ENCODE data around the gene CEP295NL.
"Not testable (repeated sequence)": the region's sequence is repeated elsewhere in the genome, so short reads cannot be mapped to it uniquely, and the experiment has no call there.

The CEP295NL gene

DNA sequence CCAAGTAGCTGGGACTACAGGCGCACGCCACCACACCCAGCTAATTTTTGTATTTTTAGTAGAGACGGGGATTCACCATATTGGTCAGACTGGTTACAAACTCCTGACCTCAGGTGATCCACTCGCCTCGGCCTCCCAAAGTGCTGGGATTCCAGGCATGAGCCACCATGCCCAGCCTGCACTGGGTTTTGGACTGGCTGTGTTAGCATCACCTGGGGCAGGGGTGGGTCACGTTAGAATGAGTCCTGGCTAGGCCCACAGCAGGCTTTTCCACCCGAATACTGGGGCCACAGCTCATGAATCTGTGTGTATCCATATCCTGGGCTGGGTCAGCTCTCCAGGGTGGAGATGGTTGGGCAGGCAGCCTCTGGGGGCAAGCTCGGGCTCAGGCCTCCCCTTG is 770 bp downstream of the CEP295NL start:
- H3K27me3 ChIP-seq (ENCODE audit: insufficient read depth, low read length); H3K4me3 ChIP-seq (ENCODE audit: low read depth, low read length); H3K36me3 ChIP-seq (ENCODE audit: insufficient read depth, low read length); H3K27ac ChIP-seq (ENCODE audit: low read depth, low read length); H3K4me1 ChIP-seq (ENCODE audit: control insufficient read depth, insufficient read depth, low read length, unreplicated experiment); H2AFZ ChIP-seq (ENCODE audit: low read length, unreplicated experiment): not testable (repeated sequence)
- H3K79me2 ChIP-seq (ENCODE audit: control insufficient read depth, insufficient read depth, low read length, unreplicated experiment): peaks cover 71% of the 10 kb centered on the region

- no peaks in the 10 kb centered on the region for H3K27me3 ChIP-seq (ENCODE audit: insufficient read depth, low read length)
- no peak overlapping the region for H3K4me3 ChIP-seq (ENCODE audit: low read depth, low read length)
- peaks cover 4% of the 10 kb centered on the region for H3K4me1 ChIP-seq (ENCODE audit: control insufficient read depth, insufficient read depth, low read length, unreplicated experiment)
- peaks cover 3% of the 10 kb centered on the region; the same call in 1 of the 2 replicates for H3K36me3 ChIP-seq (ENCODE audit: insufficient read depth, low read length)
- no peak overlapping the region for H3K27ac ChIP-seq (ENCODE audit: low read depth, low read length)
- no peak overlapping the region for H2AFZ ChIP-seq (ENCODE audit: low read length, unreplicated experiment)
- H3K79me2 ChIP-seq (ENCODE audit: control insufficient read depth, insufficient read depth, low read length, unreplicated experiment): peaks cover 71% of the 10 kb centered on the region
These were observed 1.2 kb downstream of the CEP295NL start for GRCh38 chr17:78901806-78902205.

- Histone ChIP-seq H3K27ac (ENCODE audit: low read depth, low read length) (no peak overlapping the region), H2AFZ (ENCODE audit: low read length, unreplicated experiment) (no peak overlapping the region), H3K27me3 (ENCODE audit: insufficient read depth, low read length) (no peaks in the 10 kb centered on the region), H3K4me1 (ENCODE audit: control insufficient read depth, insufficient read depth, low read length, unreplicated experiment) (peaks cover 4% of the 10 kb centered on the region), H3K36me3 (ENCODE audit: insufficient read depth, low read length) (peaks cover 3% of the 10 kb centered on the region; the same call in 1 of the 2 replicates), H3K79me2 (ENCODE audit: control insufficient read depth, insufficient read depth, low read length, unreplicated experiment) (peaks cover 74% of the 10 kb centered on the region), H3K4me3 (ENCODE audit: low read depth, low read length) (no peak overlapping the region)
These were observed 2.2 kb downstream of the CEP295NL start for GRCh38 chr17:78900816-78901215.

DNA sequence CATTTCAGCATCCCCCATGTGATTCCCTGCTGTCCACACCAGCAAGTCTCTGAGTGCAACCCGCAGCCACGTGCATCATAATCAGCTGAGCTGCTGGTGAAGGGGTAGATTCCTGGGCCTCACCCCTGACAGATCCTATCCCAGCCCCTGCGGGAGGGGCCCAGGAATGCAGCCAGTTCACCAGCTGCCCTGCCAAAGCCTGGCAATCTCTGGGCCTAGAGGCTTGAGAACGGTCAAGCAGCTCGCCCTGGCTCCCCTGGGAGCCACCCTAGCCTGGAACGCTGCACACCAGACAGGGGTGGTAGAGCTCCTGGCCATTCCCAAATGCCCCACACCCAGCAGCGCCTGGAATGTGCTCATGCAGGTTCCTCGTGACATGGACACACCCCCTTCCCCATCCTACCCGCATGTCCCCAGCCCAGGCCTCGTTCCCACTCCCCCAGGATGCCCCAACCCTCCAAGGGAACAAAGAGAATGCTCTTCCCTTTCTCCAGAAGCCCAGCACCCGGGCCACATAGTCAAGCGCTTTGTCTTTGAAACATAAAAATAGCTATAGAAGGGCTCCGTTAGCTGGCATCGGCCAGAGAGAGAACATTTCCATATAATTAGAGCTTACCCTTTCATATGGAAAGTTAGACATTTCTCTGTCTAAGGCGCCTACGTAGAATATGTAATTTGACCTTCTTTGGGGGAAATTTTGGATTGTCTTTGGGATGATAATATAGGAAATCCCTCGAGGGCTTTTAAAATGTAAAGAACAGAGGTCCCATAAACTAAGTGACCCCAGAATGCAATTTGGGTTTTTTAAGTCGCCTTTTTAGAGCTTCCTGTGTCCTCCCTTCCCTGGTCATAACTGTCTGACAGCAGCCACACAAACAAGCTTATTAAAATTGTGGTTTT is 3.4 kb downstream of the CEP295NL start:
- peaks cover 73% of the 10 kb centered on the region for H3K79me2 ChIP-seq (ENCODE audit: control insufficient read depth, insufficient read depth, low read length, unreplicated experiment)
- H2AFZ ChIP-seq (ENCODE audit: low read length, unreplicated experiment): no peak overlapping the region
- H3K27me3 ChIP-seq (ENCODE audit: insufficient read depth, low read length): no peaks in the 10 kb centered on the region
- peaks cover 3% of the 10 kb centered on the region; the same call in 1 of the 2 replicates for H3K36me3 ChIP-seq (ENCODE audit: insufficient read depth, low read length)
- H3K4me1 ChIP-seq (ENCODE audit: control insufficient read depth, insufficient read depth, low read length, unreplicated experiment): peaks cover 4% of the 10 kb centered on the region
- H3K27ac ChIP-seq (ENCODE audit: low read depth, low read length): no peak overlapping the region
- H3K4me3 ChIP-seq (ENCODE audit: low read depth, low read length): no peak overlapping the region

- H3K36me3 ChIP-seq (ENCODE audit: insufficient read depth, low read length): peaks cover 3% of the 10 kb centered on the region; the same call in 1 of the 2 replicates
- peaks cover 4% of the 10 kb centered on the region for H3K4me1 ChIP-seq (ENCODE audit: control insufficient read depth, insufficient read depth, low read length, unreplicated experiment)
- peaks cover 73% of the 10 kb centered on the region for H3K79me2 ChIP-seq (ENCODE audit: control insufficient read depth, insufficient read depth, low read length, unreplicated experiment)
- H2AFZ ChIP-seq (ENCODE audit: low read length, unreplicated experiment): no peak overlapping the region
- H3K4me3 ChIP-seq (ENCODE audit: low read depth, low read length): no peak overlapping the region
- no peak overlapping the region for H3K27ac ChIP-seq (ENCODE audit: low read depth, low read length)
- H3K27me3 ChIP-seq (ENCODE audit: insufficient read depth, low read length): no peaks in the 10 kb centered on the region
These were observed 4.1 kb downstream of the CEP295NL start for GRCh38 chr17:78898947-78899346.

DNA sequence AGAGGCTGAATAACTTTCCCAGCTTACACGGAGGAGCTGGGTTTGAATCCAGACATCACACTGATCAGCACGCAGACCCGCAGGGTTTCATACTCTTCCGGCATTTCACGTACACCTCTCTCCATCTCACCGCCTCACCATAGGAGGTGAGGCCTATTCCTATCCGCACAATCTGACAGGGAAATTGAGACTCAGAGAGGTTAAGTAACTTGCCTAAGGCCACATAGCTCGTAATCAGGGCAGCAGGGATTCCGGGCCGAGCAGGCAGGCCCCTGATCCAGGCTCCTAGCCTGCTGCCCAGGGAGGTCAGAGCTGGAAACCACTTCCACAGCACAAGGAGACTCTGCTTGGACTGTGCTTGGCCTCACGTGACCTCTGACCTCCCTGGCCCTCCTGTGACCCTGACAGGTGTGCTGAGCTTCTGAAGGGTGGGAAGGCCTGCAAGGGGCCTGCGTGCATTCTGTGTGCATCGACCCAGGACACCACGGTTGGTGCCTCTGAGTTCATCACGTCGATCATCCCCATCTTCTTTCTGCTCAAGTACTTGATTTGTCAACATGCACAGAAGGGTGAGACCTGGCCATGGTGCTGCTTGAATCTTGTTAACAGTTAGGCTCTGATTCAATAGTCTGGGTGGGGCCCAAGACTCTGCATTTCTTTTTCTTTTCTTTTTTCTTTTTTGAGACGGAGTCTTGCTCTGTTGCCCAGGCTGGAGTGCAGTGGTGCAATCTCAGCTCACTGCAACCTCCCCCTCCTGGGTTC is 4.7 kb downstream of the CEP295NL start:
- Histone ChIP-seq H2AFZ (ENCODE audit: low read length, unreplicated experiment) (no peak overlapping the region), H3K27me3 (ENCODE audit: insufficient read depth, low read length) (no peaks in the 10 kb centered on the region), H3K4me3 (ENCODE audit: low read depth, low read length) (no peak overlapping the region), H3K36me3 (ENCODE audit: insufficient read depth, low read length) (peaks cover 3% of the 10 kb centered on the region; the same call in 1 of the 2 replicates), H3K4me1 (ENCODE audit: control insufficient read depth, insufficient read depth, low read length, unreplicated experiment) (peaks cover under 1% of the 10 kb centered on the region), H3K79me2 (ENCODE audit: control insufficient read depth, insufficient read depth, low read length, unreplicated experiment) (peaks cover 76% of the 10 kb centered on the region), H3K27ac (ENCODE audit: low read depth, low read length) (no peak overlapping the region)

- Histone ChIP-seq H3K27ac (ENCODE audit: low read depth, low read length) (no peak overlapping the region), H2AFZ (ENCODE audit: low read length, unreplicated experiment) (no peak overlapping the region), H3K79me2 (ENCODE audit: control insufficient read depth, insufficient read depth, low read length, unreplicated experiment) (peaks cover 76% of the 10 kb centered on the region), H3K4me1 (ENCODE audit: control insufficient read depth, insufficient read depth, low read length, unreplicated experiment) (no peaks in the 10 kb centered on the region), H3K36me3 (ENCODE audit: insufficient read depth, low read length) (peaks cover 3% of the 10 kb centered on the region; the same call in 1 of the 2 replicates), H3K4me3 (ENCODE audit: low read depth, low read length) (no peak overlapping the region), H3K27me3 (ENCODE audit: insufficient read depth, low read length) (no peaks in the 10 kb centered on the region)
These were observed 5.3 kb downstream of the CEP295NL start for GRCh38 chr17:78897664-78898047.

DNA sequence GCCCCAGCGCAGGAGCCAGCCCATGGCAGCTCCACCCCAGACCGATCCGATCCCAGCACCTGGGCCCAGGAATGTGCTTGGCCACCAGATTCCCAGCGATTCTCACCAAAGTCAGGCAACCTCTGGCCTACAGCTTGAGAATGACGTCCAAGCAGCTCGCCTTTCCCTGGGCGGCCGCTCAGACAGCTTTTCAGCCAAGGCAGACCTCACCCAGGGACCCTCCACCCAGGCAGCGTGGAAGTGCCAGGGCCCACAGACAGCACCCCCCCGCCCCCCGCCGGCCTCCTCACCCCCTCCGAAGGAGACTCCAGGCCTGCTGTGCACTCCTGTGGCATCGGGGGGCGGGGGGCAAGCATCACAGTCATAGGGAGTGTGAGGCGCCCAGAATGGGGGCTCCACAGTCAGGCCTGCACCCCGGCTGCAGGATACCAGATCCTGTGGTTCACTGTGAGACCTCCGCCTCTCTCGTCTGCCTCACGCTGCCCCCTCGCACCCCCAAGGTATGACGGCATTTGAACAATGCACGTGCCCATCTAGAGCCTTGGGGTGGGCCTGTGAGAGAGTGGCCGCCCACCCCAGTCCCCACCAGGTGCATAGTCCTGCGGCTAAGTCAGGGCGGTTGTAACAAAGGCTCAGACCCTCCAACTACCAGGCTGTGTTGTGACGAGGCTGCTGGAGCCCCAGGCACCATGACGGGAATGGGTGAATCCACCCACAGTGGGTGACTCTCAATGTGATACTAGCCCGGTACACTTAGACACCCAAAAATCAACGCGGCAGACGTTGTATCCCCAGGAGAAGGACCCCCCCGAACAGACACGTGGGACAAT is 6.0 kb downstream of the CEP295NL start:
- Histone ChIP-seq H3K4me1 (ENCODE audit: control insufficient read depth, insufficient read depth, low read length, unreplicated experiment) (no peaks in the 10 kb centered on the region), H3K4me3 (ENCODE audit: low read depth, low read length) (no peak overlapping the region), H2AFZ (ENCODE audit: low read length, unreplicated experiment) (no peak overlapping the region), H3K36me3 (ENCODE audit: insufficient read depth, low read length) (peaks cover 3% of the 10 kb centered on the region; the same call in 1 of the 2 replicates), H3K27me3 (ENCODE audit: insufficient read depth, low read length) (no peaks in the 10 kb centered on the region), H3K79me2 (ENCODE audit: control insufficient read depth, insufficient read depth, low read length, unreplicated experiment) (peaks cover 76% of the 10 kb centered on the region), H3K27ac (ENCODE audit: low read depth, low read length) (no peak overlapping the region)

DNA sequence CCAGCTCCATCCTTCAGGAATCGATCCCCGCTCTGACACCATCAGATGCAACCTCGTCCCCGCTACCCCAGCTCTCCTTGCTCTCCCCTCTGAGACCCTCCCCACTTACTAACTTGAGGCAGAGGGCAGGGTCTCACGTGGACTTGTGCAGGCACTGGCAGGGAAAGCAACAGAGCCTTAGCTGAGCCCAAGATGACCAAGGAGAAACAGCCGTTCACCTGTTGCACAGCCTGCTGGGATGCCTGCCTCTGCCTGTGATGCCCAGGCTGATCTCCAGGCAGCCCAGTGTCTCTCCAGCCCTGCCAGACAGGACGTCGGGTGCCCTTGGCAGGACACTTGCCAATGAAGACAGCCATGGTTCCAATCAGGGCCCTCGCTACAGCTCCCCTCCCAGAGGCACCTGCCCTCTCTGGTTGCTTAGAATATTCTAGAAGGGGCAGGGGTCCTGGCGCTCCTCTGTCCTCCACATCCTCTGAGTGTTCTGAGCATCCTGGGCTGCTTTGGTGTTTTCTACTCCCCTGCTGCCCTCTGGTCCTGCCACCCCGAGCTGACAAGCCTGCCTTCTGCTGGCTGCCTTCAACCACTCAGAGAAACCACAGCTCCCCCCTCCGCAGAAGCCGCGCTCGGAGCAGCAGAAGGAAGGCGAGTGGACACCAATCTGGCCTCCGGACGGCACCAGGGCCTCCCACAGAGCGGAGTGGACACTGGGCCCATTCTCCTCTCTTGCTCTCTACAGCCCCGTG is 6.7 kb downstream of the CEP295NL start:
- Histone ChIP-seq H3K4me3 (ENCODE audit: low read depth, low read length) (no peak overlapping the region), H3K27ac (ENCODE audit: low read depth, low read length) (no peak overlapping the region), H3K36me3 (ENCODE audit: insufficient read depth, low read length) (peaks cover 3% of the 10 kb centered on the region; the same call in 1 of the 2 replicates), H3K79me2 (ENCODE audit: control insufficient read depth, insufficient read depth, low read length, unreplicated experiment) (peaks cover 75% of the 10 kb centered on the region), H3K4me1 (ENCODE audit: control insufficient read depth, insufficient read depth, low read length, unreplicated experiment) (no peaks in the 10 kb centered on the region), H2AFZ (ENCODE audit: low read length, unreplicated experiment) (no peak overlapping the region), H3K27me3 (ENCODE audit: insufficient read depth, low read length) (no peaks in the 10 kb centered on the region)

DNA sequence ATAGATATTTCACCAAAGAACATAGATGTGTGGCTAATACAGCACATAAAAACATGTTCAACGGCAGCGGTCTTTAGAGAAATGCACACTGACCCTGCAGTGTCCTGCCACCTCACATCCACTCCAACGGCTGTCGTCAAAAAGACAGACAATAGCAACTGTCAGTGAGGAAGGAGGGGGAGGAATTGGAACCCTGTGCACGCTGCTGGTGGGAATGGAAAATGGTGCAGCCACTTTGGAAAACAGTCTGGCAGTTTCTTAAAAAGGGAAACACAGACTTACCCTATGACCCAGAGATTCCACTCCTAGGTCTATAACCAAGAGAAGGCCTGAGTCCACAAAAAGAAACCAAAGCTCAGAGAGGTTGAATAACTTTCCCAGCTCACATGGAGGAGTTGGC is 7.7 kb downstream of the CEP295NL start:
- no peaks in the 10 kb centered on the region for H3K4me1 ChIP-seq (ENCODE audit: control insufficient read depth, insufficient read depth, low read length, unreplicated experiment)
- H3K79me2 ChIP-seq (ENCODE audit: control insufficient read depth, insufficient read depth, low read length, unreplicated experiment): peaks cover 75% of the 10 kb centered on the region
- no peaks in the 10 kb centered on the region for H3K36me3 ChIP-seq (ENCODE audit: insufficient read depth, low read length)
- H3K27ac ChIP-seq (ENCODE audit: low read depth, low read length): no peak overlapping the region
- H2AFZ ChIP-seq (ENCODE audit: low read length, unreplicated experiment): no peak overlapping the region
- no peak overlapping the region for H3K4me3 ChIP-seq (ENCODE audit: low read depth, low read length)
- no peaks in the 10 kb centered on the region for H3K27me3 ChIP-seq (ENCODE audit: insufficient read depth, low read length)
